GM21526 (cell line): Measurements from ENCODE around the gene R3HDM2.
"Not testable (repeated sequence)": the region's sequence is repeated elsewhere in the genome, so short reads cannot be mapped to it uniquely, and the experiment has no call there.

Experiments
- ATAC-seq: cut with Tn5 transposase; IDR thresholded peaks from one replicate; pipeline ENCODE4 v1.9.1; 2021; ENCODE audit warnings: moderate library complexity; ENCODE audit not compliant: unreplicated experiment, low FRiP score

Gene R3HDM2

DNA sequence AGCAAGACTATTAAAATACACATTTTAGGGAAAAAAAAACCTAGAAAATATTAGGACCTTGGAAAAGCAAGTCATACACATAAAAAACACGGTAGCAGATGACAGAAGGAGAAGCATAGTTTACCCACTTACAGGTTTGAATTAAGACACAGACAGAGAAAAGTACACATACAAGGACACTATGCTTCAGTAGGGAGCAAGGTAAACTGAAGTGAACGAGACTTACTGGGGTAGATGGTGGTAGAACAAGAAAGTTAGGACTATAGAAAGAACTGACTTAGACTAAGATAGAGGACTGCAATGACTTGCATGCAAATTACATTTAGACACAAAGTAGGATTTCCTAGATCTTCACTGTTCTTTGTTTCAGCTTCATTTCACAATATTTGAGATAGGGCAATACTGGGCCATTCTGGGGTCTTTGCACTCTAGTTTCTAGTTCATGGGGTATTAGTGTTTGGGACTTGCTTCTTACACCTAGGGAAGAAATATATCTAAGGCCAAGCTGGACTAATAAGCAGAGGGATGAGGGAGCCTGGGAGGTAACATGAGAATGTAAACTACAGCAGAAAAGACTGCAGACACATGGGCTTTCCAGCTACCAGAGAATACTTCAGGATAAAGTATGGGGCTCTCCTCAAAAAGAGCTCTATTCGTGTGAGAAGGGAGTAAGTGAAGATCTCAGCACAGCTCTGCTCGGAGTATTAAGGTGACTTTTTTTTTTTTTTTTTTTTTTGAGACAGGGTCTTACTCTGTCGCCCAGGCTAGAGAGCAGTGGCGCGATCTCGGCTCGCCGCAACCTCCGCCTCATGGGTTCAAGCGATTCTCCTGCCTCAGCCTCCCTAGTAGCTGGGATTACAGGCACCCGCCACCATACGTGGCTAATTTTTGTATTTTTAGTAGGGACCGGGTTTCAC lies 152.1 kb downstream of the R3HDM2 start:
- ATAC-seq, result no peak

- no peak for ATAC-seq
Measured at GRCh38 chr12:57276935-57277563, 153.8 kb downstream of the R3HDM2 start.

- not testable (repeated sequence) for ATAC-seq
Measured at GRCh38 chr12:57276233-57276632, 154.6 kb downstream of the R3HDM2 start.

- no peak for ATAC-seq
Measured at GRCh38 chr12:57273516-57273915, 157.3 kb downstream of the R3HDM2 start.

DNA sequence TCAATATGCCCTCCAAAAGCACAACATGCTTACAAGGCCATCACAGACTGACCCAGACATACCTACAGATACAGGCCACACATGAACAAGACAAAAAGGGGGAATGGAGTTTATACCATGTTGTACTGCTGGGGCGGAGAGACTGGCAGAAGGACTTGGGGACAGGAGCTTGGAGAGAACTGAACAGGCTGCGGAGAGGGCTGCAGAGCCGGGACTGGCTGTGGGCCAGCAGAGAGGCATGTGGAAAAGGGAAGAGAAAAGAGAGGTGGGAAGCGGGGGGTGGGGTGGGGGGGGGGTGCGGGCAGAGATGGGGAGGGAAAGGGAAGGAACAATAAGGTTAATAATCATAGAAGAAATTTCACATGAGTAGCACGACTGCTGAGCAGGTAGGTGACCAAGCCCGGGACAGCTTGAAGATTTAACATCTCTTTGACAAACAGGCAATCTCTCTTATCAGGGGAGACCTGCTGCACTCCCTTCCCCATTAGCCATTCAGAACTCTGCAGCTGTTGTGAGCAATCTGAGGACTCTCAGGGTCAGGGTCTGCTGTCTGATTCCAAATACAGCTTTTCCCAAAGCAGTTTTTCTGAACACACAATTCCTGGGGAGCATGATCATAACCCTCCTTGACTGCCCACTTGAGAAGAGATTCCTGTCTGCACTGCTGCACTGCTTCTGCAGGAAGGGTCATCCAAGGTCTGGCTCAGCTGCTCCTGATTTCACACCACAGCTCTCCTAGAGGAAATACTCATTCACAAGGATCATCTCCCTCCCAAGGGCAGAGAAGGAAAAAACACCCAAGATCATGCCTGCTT lies 158.3 kb downstream of the R3HDM2 start:
- no peak for ATAC-seq

DNA sequence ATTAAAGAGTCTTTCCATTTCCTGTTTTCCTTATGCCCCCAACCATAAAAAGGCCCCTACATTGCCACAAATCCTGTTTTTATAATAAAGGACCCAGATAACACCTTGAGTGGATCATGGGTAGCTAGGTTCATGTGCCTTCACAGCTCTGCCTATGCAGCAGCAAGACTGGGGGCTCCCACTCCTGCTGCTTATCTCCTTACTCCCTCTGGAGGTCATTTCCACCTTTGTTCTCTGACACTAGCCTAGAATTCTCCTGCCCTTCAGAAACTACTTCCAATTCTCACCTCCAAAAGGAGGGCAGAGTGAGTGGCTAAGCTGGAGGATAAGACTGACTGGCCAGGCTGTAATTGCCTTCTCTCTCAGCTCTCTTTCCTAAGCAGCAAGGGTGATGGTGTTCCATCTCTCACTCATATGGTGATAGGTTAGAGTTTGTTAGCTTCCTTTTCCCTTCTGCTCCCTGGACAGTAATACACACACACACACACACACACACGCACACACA lies 159.8 kb downstream of the R3HDM2 start:
- no peak for ATAC-seq

GRCh38 chr12:57268264-57268663 lies 162.6 kb downstream of the R3HDM2 start:
- ATAC-seq, result no peak

GRCh38 chr12:57266681-57267080 lies 164.2 kb downstream of the R3HDM2 start:
- ATAC-seq, result no peak

GRCh38 chr12:57263096-57263495 lies 167.7 kb downstream of the R3HDM2 start:
- no peak for ATAC-seq

DNA sequence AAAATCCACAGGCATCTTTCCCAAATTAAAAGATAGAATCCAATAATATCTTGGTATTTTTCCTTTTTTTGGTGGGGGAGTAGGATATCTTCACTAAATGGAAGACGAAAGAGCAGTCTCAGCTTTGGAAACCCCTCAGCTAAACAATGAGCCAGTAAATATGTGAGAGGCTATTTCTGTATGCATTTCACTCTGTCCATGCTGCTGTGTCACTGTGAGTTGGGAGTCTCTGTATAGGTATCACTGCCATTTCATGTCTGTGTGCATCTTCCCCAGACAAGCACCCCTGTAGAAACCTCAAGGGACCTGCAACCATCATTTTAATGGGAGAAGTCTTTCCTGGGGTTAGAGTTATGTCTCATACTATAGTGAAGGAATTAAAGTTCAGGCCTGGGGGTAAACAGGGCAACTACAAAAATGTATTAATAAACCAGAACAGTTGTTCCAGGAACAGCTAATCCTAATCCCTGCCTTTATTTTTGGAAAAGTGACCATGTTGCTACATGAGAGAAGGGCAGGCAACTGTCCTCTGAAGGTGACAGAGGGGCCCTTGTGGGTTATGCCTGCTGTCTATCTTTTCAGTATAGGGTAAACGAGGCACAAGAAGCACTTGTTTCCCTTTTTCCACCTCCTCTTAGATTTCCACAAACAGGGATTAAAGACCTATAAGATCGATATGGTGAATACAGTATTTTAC lies 168.6 kb downstream of the R3HDM2 start:
- ATAC-seq, result no peak

DNA sequence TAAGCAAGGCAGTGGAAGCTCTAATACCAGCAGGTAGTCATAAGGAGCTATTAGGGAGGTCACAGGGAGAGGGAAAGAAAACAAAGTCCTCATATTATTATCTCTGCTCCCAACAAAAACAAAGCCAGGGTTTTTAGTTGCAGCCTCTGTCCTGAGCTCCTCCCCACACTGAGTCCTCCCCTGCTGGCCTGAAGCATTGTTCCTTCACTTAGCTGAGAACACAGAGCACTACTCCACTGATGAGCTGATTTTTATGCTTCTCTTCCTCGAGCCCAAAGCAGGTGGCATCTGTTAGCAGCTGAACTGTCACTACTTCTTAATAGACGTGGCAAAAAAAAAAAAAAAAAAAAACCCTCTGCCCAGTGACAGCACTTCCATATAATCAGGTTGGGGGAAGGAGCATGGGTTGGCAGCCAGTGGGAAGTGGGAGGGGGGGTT lies 169.4 kb downstream of the R3HDM2 start:
- no peak for ATAC-seq

GRCh38 chr12:57260366-57260765 lies 170.5 kb downstream of the R3HDM2 start:
- no peak for ATAC-seq

GRCh38 chr12:57258977-57259970 lies 171.6 kb downstream of the R3HDM2 start:
- no peak for ATAC-seq

DNA sequence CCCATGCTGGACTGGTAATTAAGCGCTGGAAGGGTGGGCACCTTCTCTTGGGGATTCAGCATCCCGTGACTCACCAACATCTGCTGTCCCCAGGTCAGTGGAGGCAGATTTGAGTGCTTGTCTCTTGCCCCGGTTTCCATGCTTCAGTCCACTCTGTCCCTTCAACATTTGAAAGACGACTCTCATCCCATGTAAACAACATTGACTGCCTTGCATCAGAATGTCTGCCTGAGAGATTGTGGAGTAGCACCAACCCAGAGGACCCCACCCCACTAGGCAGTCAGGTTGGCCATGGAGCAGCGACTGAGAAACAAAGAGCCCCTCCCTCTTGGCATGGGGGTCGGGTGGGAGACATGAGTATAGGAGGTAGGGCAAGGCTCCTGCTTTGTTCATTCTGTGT lies 174.9 kb downstream of the R3HDM2 start:
- ATAC-seq, result no peak

- no peak for ATAC-seq
Measured at GRCh38 chr12:57254506-57255280, 176.2 kb downstream of the R3HDM2 start.

DNA sequence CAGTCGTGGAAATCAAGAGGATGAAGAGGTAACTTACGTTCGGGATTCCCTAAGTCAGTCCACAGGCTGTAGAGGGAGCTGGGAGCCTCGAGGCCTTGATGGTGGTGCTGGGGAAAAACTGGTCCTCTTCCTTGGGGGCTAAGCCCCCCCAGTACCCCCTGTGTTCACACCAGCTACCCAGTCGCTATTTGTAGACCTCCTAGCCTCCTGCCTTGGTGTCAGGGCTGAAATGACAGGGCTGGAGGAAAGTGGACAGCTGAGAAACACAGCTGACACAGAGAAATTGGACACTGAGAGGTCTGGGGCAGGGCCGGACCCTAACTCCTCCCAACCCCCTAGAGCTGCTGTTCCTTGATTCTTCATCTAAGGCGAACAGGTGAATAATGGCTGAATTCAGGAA lies 179.9 kb downstream of the R3HDM2 start, which contains the start of gene STAC3:
STAC3 (minus strand) TSS at position 232 of the 400 bp plus-strand sequence. CDS start 1,551 bp downstream, outside the sequence.
- no peak for ATAC-seq

- ATAC-seq, result no peak
Measured at GRCh38 chr12:57250541-57250940, 180.3 kb downstream of the R3HDM2 start.
